RWPE2 (cell line): ENCODE measurements around the gene OSM.
A peak's percentile ranks its signal among the peaks of the same experiment; 100 is the strongest.
"Not testable (repeated sequence)": the region's sequence is repeated elsewhere in the genome, so short reads cannot be mapped to it uniquely, and the experiment has no call there.

Experiments used
- ATAC-seq: fragments of 200-7000 bp; cut with Tn5 transposase; 3 replicates; pipeline ENCODE4 v1.9.1; 2021; ENCODE audit warnings: low read depth
- DNase-seq: peaks from one replicate; pipeline ENCODE4 v3.0.0-alpha.2; 2020; ENCODE audit warnings: low spot score
- H3K27ac ChIP-seq: fragments of 450-650 bp; 2 replicates; pipeline ENCODE4 v1.5.1; 2017; ENCODE audit warnings: mild to moderate bottlenecking; ENCODE audit not compliant: poor library complexity, severe bottlenecking
- H3K27me3 ChIP-seq: fragments of 250-450 bp; sonication (Bioruptor Pico); 2 replicates; pipeline ENCODE4 v1.5.1; 2021; ENCODE audit warnings: mild to moderate bottlenecking, moderate library complexity; ENCODE audit not compliant: insufficient read depth, poor library complexity, severe bottlenecking
- H3K36me3 ChIP-seq: fragments of 250-450 bp; sonication (Bioruptor Pico); 2 replicates; pipeline ENCODE4 v1.5.1; 2020; ENCODE audit warnings: low read depth, mild to moderate bottlenecking, moderate library complexity
- H3K4me1 ChIP-seq: fragments of 250-450 bp; sonication (Bioruptor Pico); 2 replicates; pipeline ENCODE4 v1.5.1; 2021; ENCODE audit warnings: mild to moderate bottlenecking, moderate library complexity; ENCODE audit not compliant: insufficient read depth, poor library complexity, severe bottlenecking
- H3K4me3 ChIP-seq: fragments of 250-450 bp; sonication (Bioruptor Pico); 2 replicates; pipeline ENCODE4 v1.5.1; 2021; ENCODE audit warnings: mild to moderate bottlenecking, moderate library complexity; ENCODE audit not compliant: severe bottlenecking
- H3K9me3 ChIP-seq: fragments of 250-450 bp; sonication (Bioruptor Pico); 2 replicates; pipeline ENCODE4 v1.5.1; 2021; ENCODE audit warnings: mild to moderate bottlenecking, moderate library complexity; ENCODE audit not compliant: severe bottlenecking
- TF ChIP-seq, protein P1 (sequence below): fragments of 450-650 bp; IDR thresholded peaks from one replicate; pipeline ENCODE4 v1.5.1; 2017; ENCODE audit warnings: mild to moderate bottlenecking, moderate library complexity; ENCODE audit not compliant: poor library complexity, severe bottlenecking

Gene OSM

DNA sequence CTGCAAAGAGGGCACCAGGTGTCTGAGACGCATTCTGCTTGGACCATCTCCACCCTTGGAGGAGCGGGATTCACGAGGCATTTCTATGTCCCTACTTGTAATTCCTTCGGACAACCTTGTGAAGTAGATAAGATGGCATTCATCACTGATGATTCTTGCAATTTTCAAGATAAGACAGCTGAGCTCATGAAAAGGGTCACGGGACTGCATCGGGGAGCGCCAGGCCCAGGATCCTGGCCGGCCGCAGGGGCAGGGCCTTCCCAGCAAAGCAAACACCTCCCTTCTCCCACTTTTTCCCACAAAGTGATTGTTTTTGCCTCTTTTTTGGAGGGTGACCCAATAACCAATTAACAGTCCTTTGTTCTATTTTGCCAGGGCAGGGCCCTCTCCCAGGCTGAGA lies 28.5 kb downstream of the OSM start:
- no peak overlapping the region for H3K27ac ChIP-seq
- H3K4me3 ChIP-seq, result no peak overlapping the region
- TF ChIP-seq, protein P1, sequence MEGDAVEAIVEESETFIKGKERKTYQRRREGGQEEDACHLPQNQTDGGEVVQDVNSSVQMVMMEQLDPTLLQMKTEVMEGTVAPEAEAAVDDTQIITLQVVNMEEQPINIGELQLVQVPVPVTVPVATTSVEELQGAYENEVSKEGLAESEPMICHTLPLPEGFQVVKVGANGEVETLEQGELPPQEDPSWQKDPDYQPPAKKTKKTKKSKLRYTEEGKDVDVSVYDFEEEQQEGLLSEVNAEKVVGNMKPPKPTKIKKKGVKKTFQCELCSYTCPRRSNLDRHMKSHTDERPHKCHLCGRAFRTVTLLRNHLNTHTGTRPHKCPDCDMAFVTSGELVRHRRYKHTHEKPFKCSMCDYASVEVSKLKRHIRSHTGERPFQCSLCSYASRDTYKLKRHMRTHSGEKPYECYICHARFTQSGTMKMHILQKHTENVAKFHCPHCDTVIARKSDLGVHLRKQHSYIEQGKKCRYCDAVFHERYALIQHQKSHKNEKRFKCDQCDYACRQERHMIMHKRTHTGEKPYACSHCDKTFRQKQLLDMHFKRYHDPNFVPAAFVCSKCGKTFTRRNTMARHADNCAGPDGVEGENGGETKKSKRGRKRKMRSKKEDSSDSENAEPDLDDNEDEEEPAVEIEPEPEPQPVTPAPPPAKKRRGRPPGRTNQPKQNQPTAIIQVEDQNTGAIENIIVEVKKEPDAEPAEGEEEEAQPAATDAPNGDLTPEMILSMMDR, result no peak
- peaks cover 12% of the 10 kb centered on the region for H3K4me1 ChIP-seq
- ATAC-seq (no peak), DNase-seq (no peak)
- no peaks in the 10 kb centered on the region for H3K9me3 ChIP-seq
- H3K36me3 ChIP-seq, result no peaks in the 10 kb centered on the region
- H3K27me3 ChIP-seq, result no peaks in the 10 kb centered on the region

DNA sequence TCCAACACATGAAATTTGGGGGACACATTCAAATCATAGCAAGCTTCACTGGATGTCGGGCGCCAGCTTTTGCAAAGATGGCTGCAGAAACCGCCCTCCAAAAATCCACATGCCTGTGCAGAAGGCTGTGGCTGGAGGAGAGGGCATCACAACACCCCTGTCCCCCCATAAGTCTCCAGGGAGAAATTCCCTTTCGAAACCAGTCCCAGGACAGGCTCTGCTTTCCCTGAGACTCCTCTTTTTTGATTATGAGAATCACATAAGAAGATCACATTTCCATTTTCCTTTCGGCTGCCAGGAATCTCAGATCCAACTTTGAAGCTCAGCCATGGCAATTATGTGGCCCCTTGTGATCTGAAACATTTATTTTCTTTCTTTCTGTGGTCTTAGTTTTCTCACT lies 29.8 kb downstream of the OSM start:
- peaks cover 12% of the 10 kb centered on the region for H3K4me1 ChIP-seq
- TF ChIP-seq, protein P1, result no peak

DNA sequence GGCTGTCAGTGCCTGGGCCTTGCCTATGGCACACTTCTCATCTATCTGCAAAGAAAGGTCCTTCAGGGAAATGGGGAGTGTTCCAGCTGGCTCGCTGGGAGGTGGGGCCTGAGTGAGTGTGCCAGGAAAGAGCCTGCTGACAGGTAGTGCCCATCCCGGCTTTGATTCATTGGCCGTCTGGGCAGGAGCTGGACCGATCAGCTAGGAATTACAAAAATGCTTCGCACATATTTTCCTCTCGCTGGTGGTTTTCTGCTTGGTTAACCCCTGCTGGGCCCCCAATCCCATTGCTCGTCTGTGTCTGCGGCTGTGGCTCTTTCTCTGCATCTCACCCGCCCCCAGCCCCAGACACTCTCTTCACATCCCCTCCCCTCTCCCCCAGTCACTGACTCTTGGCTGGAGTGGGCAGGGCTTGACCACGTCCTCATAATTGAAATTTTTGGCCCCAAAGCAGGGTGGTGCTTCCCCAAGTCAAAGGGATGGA lies 30.9 kb downstream of the OSM start:
- ATAC-seq (peak; percentile 96), DNase-seq (no peak)
- TF ChIP-seq, protein P1, result no peak
- peaks cover 12% of the 10 kb centered on the region for H3K4me1 ChIP-seq
- peak overlapping the region; percentile 65 for H3K27ac ChIP-seq
- H3K27me3 ChIP-seq, result no peaks in the 10 kb centered on the region
- no peaks in the 10 kb centered on the region for H3K9me3 ChIP-seq
- no peak overlapping the region for H3K4me3 ChIP-seq
- H3K36me3 ChIP-seq, result no peaks in the 10 kb centered on the region

More for the DNA sequence above, 29.8 kb downstream of the OSM start:
- Histone ChIP-seq H3K4me3 (no peak overlapping the region), H3K27ac (peak overlapping the region; percentile 65), H3K9me3 (no peaks in the 10 kb centered on the region), H3K36me3 (no peaks in the 10 kb centered on the region), H3K27me3 (no peaks in the 10 kb centered on the region)
- DNase-seq (no peak), ATAC-seq (no peak)

DNA sequence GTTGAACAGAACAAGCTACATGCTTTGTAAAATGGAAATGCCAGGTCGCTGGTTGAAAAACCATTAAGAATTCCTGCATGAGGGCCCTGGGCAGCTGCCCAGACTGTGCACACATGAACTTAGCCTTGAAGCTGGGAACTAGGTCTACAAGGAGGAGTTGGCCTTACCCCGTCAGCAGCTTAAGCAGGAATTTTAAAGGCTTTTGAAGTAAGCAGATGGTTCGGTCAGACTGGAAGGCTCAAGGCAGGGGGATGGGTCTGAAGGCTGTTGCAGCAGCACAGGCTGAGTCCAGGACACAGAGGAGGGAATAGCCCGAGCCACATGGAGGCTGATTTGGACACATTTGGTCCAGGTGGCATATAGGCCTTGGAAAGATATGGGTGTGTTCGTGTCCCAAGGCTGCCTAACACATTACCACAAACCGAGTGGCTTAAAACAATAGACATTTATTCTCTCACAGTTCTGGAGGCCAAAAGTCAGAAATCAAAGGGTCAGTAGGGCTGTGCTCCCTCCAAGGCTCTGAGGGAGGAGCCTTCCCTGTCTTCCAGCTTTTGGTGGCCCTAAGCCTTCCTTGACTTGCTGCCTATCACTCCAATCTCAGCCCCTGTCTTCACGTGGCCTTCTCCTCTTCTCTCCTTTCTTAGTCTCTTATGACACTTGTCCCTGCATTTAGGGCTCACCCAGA lies 31.7 kb downstream of the OSM start:
- TF ChIP-seq, protein P1, result no peak
- Histone ChIP-seq H3K4me3 (no peak overlapping the region), H3K36me3 (no peaks in the 10 kb centered on the region), H3K9me3 (no peaks in the 10 kb centered on the region), H3K27me3 (no peaks in the 10 kb centered on the region), H3K27ac (peak overlapping the region; percentile 65), H3K4me1 (peaks cover 12% of the 10 kb centered on the region)
- ATAC-seq (no peak), DNase-seq (no peak)

DNA sequence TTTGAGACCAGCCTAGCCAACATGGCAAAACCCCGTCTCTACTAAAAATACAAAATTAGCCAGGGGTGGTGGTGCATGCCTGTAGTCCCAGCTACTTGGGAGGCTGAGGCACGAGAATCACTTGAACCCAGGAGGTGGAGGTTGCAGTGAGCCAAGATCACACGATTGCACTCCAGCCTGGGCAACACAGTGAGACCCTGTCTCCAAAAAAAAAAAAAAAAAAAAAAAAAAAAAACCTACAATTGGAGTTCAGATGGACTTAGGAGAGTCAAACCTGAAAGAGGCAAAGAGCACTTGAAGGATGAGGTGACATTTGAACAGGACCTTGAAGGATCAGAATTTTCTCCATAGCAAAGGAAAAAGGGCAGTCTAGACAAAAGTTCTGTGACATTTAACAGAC lies 32.3 kb downstream of the OSM start:
- H3K9me3 ChIP-seq, ATAC-seq, H3K27me3 ChIP-seq, H3K36me3 ChIP-seq, DNase-seq, H3K4me3 ChIP-seq: not testable (repeated sequence)
- Histone ChIP-seq H3K27ac (peak overlapping the region; percentile 65), H3K4me1 (peaks cover 12% of the 10 kb centered on the region)
